Measurements from ENCODE around the gene EID1.
"Not testable (repeated sequence)": the region's sequence is repeated elsewhere in the genome, so short reads cannot be mapped to it uniquely, and the experiment has no call there.

EID1 gene

GRCh38 chr15:48877630-48878595 is at the start of gene EID1:
EID1 (plus strand) TSS chr15:48878134; CDS start chr15:48878177, 43 bp downstream.
- peak; percentile 94 for DNase-seq

- DNase-seq = no peak
Observed at GRCh38 chr15:48828471-48828870, 49.5 kb upstream of the EID1 start.

DNA sequence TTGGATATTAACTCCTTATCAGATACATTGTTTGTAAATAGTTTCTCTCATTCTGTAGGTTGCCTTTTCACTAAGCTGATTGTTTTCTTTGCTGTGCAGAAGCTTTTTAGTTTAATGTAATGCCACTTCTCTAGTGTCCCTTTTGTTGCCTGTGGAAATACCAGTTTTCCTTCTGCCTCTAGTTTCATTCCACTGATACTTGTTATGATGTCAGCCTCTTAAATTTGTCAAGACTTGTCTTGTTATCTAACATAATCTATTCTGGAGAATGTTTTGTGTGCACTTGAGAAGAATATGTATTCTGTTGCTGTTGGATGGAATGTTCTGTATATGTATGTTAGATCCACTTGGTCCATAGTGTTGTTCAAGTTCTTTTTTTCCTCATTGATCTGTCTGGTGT is 49.0 kb upstream of the EID1 start:
- DNase-seq = no peak

DNA sequence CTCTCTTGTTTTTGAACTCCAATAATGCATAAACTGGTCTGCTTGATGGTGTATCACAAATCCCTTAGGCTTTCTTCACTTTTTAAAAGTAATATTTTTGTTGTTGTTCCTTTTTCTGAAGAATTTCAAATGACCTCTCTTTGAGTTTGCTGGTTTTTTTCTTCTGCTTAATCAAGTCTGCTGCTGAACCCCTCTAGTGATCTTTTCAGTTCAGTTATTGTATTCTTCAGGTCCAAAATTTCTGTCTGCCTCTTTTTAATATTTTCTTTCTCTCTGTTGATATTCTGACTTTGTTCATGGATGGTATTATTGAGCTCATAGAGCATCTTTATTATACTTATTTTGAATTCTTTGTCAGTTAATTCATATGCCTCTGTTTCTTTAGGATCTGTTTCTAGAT is 45.3 kb upstream of the EID1 start:
- DNase-seq = no peak

DNA sequence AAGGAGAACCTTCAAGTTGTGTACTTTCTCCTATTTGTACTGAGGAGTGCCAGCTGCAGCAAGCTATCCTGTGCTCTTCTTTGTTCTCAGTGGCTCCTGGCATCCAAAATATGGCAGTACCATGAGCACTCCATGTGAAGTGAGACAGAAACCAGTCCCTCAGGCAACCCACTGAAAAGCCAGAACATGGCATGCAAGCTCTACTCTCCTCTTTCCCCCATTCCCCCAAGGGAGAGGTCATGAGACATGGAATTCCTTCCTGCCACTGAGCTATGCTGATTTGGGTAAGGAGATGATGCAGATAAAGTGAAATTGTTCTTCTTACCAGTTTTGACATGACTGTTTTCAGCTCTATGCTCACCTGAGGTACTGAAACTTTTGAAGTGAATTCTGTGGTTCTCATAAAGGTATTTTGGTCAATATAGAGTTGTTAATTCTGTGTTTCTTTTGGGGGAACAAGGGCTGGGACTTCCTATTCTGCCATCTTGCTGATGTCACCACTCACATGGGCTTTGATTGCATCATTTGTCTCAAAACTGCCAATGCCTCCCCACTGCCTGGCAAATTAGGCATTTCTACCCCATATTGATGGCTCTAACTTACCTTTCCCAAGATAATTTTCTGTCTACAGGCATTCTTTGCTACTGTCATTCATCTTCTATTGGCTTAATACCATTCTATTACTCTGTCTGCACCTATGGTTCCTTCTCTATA is 44.3 kb upstream of the EID1 start:
- no peak for DNase-seq

DNA sequence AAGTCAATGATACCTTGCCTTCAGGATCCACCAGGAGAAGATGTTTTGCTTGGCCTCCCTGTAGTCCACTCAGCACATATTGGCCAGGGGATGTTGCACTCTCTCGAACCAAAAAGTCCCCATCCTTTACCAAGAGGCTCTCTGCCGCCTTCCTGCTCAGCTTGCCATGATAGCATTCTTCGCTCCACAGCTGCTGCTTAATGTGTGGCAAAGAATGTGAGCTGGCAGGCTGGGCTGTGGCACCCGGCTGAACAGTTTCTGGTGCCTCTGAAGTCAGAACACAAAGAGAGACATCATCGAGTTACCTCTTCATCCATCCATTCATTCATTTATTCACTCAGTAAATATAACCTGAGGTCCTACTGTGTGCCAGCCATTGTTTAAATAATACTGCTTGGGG is 43.2 kb upstream of the EID1 start:
- DNase-seq = no peak

- DNase-seq = no peak
Observed at GRCh38 chr15:48842501-48842900, 35.4 kb upstream of the EID1 start.

DNA sequence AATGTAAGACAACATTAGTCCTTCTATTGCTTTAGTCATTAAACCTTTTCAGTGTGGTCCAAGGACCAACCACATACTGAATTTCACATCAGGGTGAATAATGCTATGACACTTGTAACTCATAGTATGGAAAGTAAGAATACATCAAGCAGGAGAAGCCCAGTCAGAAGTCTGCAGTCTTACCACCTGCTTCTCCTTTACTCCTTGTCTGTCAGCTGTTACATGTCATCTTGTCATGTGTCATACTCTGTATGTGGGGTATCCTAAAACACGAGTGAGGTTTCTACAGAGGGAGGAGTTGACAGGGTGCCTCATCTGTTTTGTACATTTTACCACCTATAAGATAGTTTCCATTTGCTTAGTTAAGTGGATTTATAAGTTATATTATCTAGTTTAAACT is 32.8 kb upstream of the EID1 start:
- DNase-seq = no peak

DNA sequence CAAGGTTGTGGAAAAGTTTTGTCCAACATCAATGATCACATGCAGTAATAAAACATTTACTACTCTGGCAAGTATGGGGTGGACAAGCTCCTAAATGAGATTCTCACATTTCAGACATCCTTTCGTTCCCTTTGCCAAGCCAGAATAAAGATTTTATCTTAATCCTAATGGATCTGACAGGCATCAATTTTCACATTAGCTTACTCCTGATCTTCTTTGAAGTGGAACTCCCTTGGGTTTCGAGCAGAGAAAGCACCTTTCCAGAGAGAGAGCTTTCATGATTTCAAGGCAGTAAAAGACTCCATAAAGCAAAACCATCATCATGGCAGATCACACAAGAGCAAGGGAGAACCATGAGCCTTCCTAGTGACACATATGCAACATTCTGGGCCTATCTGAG is 27.3 kb upstream of the EID1 start:
- no peak for DNase-seq

DNA sequence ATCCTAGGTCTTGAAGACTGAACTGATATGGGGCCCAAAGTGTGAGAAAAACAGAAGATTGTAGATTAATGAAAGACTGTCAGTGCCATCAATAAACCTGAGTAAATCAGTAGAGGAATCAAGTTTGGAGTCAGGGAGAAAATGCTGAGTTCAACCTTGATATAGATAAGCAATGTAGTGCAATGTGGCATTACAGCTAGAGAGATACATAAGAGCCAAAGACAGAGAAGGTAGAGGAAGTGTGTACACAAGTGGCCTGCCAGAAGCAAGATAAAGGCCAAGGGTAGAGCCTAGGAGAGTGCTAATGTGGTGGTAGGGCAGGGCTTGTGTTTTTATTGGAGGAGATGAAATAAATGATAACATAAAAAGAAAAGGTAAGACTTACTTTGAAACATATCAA is 26.0 kb upstream of the EID1 start:
- no peak for DNase-seq

DNA sequence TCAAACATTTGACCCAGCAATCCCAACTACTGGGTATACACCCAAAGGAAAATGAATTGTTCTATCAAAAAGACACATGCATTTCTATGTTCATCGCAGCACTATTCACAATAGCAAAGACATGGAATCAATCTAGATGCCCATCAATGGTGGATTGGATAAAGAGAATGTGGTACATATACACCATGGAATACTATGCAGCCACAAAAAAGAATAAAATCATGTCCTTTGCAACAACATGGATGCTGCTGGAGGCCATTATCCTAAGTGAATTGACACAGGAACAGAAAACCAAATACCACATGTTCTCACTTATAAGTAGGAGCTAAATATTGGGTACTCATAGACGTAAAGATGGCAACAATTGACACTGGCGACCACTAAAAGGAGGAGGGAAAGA is 23.5 kb upstream of the EID1 start:
- DNase-seq = not testable (repeated sequence)

- DNase-seq = no peak
Observed at GRCh38 chr15:48855501-48856440, 22.2 kb upstream of the EID1 start.

DNA sequence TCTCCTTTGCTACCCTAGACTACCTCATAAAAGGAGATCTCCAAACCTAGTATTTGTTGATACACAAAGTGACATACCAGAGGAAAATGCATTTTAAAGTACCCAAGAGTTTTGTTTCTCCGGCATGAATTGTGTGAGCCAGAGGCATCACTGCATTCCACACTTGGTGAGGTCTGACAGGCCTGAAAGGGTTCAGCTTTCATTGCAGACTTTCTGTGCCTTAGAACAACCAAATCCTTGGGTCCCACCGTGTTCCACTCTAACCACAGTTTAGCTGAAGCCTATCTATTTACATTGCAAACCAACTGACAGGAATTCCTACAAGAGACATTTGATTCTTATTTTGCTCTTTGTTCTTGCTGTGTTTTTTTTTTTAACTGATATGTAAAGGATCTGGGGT is 21.0 kb upstream of the EID1 start:
- DNase-seq = no peak

GRCh38 chr15:48858401-48858800 is 19.5 kb upstream of the EID1 start:
- DNase-seq = no peak

- no peak for DNase-seq
Observed at GRCh38 chr15:48859426-48859825, 18.5 kb upstream of the EID1 start.

- DNase-seq = peak; percentile 37
Observed at GRCh38 chr15:48861813-48862431, 16.0 kb upstream of the EID1 start.

DNA sequence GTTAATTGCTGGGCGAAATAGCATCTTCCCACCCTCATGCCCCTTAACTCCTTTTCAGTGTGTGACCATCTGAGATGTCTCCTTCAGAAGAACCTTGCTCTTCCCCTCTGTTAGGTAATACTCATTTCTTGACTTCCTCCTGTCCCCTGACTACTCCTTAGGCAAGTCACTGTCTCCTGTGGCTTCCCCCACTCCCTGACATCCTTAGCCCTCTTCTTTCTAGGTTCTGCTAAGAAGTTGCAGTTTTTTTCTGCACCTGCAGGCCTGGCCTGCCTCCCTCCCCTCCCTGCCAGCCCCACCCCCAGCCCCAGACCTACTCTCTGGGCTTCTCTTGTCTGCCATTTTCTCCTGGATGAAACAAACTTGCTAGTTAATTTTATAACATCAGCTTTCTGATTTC is 15.2 kb upstream of the EID1 start:
- peak; percentile 11 for DNase-seq

- no peak for DNase-seq
Observed at GRCh38 chr15:48865370-48866079, 12.4 kb upstream of the EID1 start.

DNA sequence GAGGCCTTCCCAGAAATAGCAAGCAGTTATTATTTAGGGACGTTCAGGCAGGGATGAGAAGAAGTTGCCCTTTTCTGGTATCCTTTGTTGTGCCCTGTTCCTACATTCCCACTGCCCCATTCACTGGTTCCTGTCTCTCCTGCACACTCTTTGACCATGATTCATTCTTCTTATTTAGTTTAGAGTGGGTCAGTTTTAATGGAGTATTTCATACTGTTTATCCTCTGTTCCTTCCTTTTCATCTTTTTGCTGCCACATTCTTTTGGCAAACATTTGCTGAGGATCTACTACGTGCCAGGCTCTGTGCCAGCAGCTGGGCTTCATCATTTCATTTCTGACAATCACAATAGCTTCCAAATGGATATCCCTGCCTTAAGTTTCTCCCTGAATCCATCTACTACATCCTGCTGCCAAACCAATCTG is 11.8 kb upstream of the EID1 start:
- no peak for DNase-seq

GRCh38 chr15:48868023-48868422 is 9.9 kb upstream of the EID1 start:
- no peak for DNase-seq

GRCh38 chr15:48868536-48868935 is 9.4 kb upstream of the EID1 start:
- DNase-seq = no peak

DNA sequence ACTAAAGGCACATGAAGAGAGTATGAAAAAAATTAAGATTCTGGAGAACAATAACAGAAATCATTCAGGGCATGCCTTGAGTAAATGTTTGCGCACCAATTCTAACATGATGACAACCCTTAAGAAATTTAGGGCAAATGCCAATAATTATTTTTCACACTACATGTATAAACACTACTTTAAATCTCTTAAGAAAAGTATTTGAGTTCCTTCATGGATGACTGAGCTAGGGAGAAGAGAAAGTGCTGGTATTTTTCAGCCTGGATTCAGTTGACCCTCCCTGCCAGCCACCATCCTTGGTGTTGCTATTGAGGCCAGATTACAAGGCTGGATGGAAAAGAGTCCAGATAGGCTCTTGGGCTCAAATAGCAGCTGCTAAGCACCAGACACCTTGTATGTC is 8.0 kb upstream of the EID1 start:
- DNase-seq = no peak
